OCI-LY7 (cell line): ENCODE measurements around the gene PRKAB1. TPM values are rescaled to one million over a fixed set of nuclear protein-coding genes. Genes with fewer than 3 reads are reported as not detected.

ENCODE experiments used
- BruUV-seq: library from RNA; stranded (reverse); fragments of 400-500 nt; replicated peaks from 2 replicates; lab custom pipeline; 2021; lab: Mats Ljungman, UMichigan
- CTCF ChIA-PET: fragments of 300-600 bp; sonication (Branson Sonifier 250); formaldehyde crosslinking; loops from one replicate; lab custom pipeline; 2022; ENCODE audit warnings: antibody characterized with exemption; ENCODE audit not compliant: unreplicated experiment; lab: Charles Lee
- POLR2A ChIA-PET: fragments of 300-600 bp; sonication (Branson Sonifier 250); formaldehyde crosslinking; loops from one replicate; lab custom pipeline; 2022; ENCODE audit warnings: antibody characterized with exemption; lab: Charles Lee
- DNase-seq: peaks from one replicate; pipeline ENCODE4 v3.0.0-alpha.2; 2015; ENCODE audit warnings: low spot score
- H2AFZ ChIP-seq: fragments of 200-600 bp; sonication (generic), shearing (Covaris generic); 2 replicates; pipeline ENCODE4 v1.6.1; 2014; ENCODE audit warnings: mild to moderate bottlenecking, antibody characterized with exemption, low read length, moderate library complexity
- H3K27ac ChIP-seq: fragments of 200-600 bp; sonication (generic); 2 replicates; pipeline ENCODE4 v1.5.1; 2014; ENCODE audit warnings: mixed run types, low read depth, mild to moderate bottlenecking, moderate library complexity, low read length, inconsistent platforms; ENCODE audit not compliant: poor library complexity, severe bottlenecking
- H3K36me3 ChIP-seq: fragments of 200-600 bp; sonication (generic); 2 replicates; pipeline ENCODE4 v1.6.1; 2014; ENCODE audit warnings: mild to moderate bottlenecking, antibody characterized with exemption, low read length, moderate library complexity, mixed read lengths; ENCODE audit not compliant: insufficient read depth
- H3K4me1 ChIP-seq: fragments of 200-600 bp; sonication (generic); 2 replicates; pipeline ENCODE4 v1.5.1; 2014; ENCODE audit warnings: mild to moderate bottlenecking, low read length; ENCODE audit not compliant: insufficient read depth, poor library complexity, severe bottlenecking
- H3K4me2 ChIP-seq: fragments of 200-600 bp; sonication (generic); 2 replicates; pipeline ENCODE4 v1.6.1; 2014; ENCODE audit warnings: mild to moderate bottlenecking, low read length
- H3K4me3 ChIP-seq: fragments of 200-600 bp; sonication (generic); 2 replicates; pipeline ENCODE4 v1.5.1; 2014; ENCODE audit warnings: mild to moderate bottlenecking, low read depth, low read length; ENCODE audit not compliant: poor library complexity, severe bottlenecking
- H3K79me2 ChIP-seq: fragments of 200-600 bp; sonication (generic); 2 replicates; pipeline ENCODE4 v1.6.1; 2016; ENCODE audit warnings: low read depth, mild to moderate bottlenecking, low read length, moderate library complexity, mixed read lengths; ENCODE audit not compliant: insufficient read depth
- H3K9me2 ChIP-seq: fragments of 200-600 bp; sonication (generic); 2 replicates; pipeline ENCODE4 v1.6.1; 2016; ENCODE audit warnings: mild to moderate bottlenecking, low read length, mixed read lengths; ENCODE audit not compliant: insufficient read depth
- H3K9me3 ChIP-seq: fragments of 200-600 bp; sonication (generic); 2 replicates; pipeline ENCODE4 v1.6.1; 2014; ENCODE audit warnings: mild to moderate bottlenecking, mixed run types, low read length, mixed read lengths
- H4K20me1 ChIP-seq: fragments of 200-600 bp; sonication (generic); 2 replicates; pipeline ENCODE4 v1.6.1; 2014; ENCODE audit warnings: mild to moderate bottlenecking, antibody characterized with exemption, low read length, moderate library complexity, mixed read lengths; ENCODE audit not compliant: insufficient read depth
- EZH2phosphoT487 ChIP-seq: fragments of 200-600 bp; sonication (generic); IDR thresholded peaks from 2 replicates; pipeline ENCODE4 v1.6.1; 2018; ENCODE audit warnings: low read depth, borderline replicate concordance, mild to moderate bottlenecking, mixed run types, antibody characterized with exemption, low read length, moderate library complexity, mixed read lengths
- intact Hi-C: fragments of 100-400 bp; cut with micrococcal nuclease; formaldehyde crosslinking; loops from one replicate; pipeline ENCODE4 v1.10.0; 2022; ENCODE audit not compliant: unreplicated experiment
- total RNA-seq, 2 experiments: library from RNA; depleted of rRNA in 1 of 2; stranded (reverse); fragments of >200 nt in 1 of 2; shearing (Covaris generic) in 1 of 2; gene quantifications; 2 replicates each; pipeline ENCODE4 v1.2.3, GENCODE V29; 2014 to 2022
- TF ChIP-seq, protein P1 (sequence below): fragments of 200-600 bp; sonication (generic); conservative IDR thresholded peaks from 2 replicates; pipeline ENCODE4 v1.5.1; 2014; ENCODE audit warnings: mild to moderate bottlenecking, antibody characterized with exemption, low read length, moderate library complexity, mixed read lengths

PRKAB1 gene
- total RNA-seq, 2 experiments from 2014 or later: 32.4 to 45.1 TPM

DNA sequence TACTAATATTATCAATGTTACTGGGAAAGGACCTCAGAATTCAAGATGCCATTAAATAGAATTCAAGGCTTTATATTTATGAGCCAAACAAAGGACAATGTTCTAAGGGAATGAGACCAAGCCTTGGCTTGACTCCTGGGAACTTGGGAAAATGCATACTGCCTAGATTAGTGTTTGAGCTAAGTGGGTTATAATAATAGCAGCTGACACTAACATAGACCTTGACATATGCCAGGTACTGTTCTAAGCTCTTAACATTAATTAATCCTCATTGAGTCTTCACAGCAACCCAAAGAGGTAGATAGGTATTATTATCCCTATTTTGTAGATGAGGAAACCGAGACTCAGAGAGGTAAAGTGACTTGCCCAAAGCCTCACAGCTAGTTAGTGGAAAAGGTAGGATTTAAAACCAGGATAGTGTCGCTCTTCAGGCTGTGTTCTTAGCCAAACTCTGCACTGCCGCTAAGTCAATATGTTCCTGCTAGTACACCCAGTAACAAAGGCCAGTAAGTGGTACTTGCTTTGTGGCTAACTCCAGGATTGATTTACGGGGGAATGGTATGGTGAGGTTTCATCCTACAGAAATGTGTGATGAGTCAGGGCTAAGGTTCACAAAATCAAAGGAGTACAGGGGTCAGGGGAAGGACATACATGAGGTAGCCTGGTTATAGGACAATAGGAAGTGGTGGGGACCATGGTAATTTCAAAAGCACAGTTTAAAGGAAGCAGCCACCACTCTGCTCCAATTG is 35.8 kb upstream of the PRKAB1 start:
- CTCF ChIA-PET: interaction anchor here (0.6 kb wide), 1 partner anchor 971 kb away, joined by 3 read pairs; no protein-coding TSS in a partner anchor
- no peaks in the 10 kb centered on the region for H3K9me3 ChIP-seq
- no peaks in the 10 kb centered on the region for H3K9me2 ChIP-seq
- H3K4me1 ChIP-seq: no peaks in the 10 kb centered on the region
- H3K4me3 ChIP-seq: no peak overlapping the region
- no peaks in the 10 kb centered on the region for H3K36me3 ChIP-seq
- no peaks in the 10 kb centered on the region for H3K79me2 ChIP-seq
- H3K4me2 ChIP-seq: no peak overlapping the region
- no peak overlapping the region for H2AFZ ChIP-seq
- no peak for DNase-seq
- H3K27ac ChIP-seq: no peak overlapping the region
- H4K20me1 ChIP-seq: no peaks in the 10 kb centered on the region
- TF ChIP-seq, protein P1, sequence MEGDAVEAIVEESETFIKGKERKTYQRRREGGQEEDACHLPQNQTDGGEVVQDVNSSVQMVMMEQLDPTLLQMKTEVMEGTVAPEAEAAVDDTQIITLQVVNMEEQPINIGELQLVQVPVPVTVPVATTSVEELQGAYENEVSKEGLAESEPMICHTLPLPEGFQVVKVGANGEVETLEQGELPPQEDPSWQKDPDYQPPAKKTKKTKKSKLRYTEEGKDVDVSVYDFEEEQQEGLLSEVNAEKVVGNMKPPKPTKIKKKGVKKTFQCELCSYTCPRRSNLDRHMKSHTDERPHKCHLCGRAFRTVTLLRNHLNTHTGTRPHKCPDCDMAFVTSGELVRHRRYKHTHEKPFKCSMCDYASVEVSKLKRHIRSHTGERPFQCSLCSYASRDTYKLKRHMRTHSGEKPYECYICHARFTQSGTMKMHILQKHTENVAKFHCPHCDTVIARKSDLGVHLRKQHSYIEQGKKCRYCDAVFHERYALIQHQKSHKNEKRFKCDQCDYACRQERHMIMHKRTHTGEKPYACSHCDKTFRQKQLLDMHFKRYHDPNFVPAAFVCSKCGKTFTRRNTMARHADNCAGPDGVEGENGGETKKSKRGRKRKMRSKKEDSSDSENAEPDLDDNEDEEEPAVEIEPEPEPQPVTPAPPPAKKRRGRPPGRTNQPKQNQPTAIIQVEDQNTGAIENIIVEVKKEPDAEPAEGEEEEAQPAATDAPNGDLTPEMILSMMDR: no peak
- no peak for TF ChIP-seq EZH2phosphoT487
- intact Hi-C loops: no loop called here
- POLR2A ChIA-PET: no interaction called here
- no TSS peak for BruUV-seq

DNA sequence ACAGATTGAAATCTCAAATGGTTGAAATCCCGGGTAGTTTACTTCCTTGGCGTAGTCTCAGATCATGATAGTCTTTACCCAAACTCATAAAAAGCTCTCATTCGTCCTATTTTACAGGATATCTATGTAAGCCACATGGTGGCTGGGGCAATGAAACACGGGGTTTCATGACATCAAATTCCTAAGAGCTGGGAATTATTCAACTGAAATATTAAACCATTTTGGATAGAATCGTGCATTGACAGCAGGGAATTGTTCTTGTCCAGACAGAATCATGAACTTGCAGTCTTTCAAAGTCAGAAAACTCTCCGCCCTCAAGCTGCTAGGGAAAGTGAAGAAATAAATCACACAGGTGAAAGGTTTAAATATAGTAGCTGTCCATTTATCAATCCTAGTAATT is 33.2 kb upstream of the PRKAB1 start:
- H4K20me1 ChIP-seq: no peaks in the 10 kb centered on the region
- no peaks in the 10 kb centered on the region for H3K9me2 ChIP-seq
- TF ChIP-seq EZH2phosphoT487: no peak
- H3K9me3 ChIP-seq: no peaks in the 10 kb centered on the region
- no TSS peak for BruUV-seq
- H3K79me2 ChIP-seq: no peaks in the 10 kb centered on the region
- ChIA-PET CTCF (no interaction called here), POLR2A (no interaction called here)
- H3K4me1 ChIP-seq: no peaks in the 10 kb centered on the region
- H3K4me3 ChIP-seq: no peak overlapping the region
- intact Hi-C loops: no loop called here
- no peaks in the 10 kb centered on the region for H3K36me3 ChIP-seq
- DNase-seq: no peak
- no peak overlapping the region for H3K27ac ChIP-seq
- H3K4me2 ChIP-seq: no peak overlapping the region
- no peak overlapping the region for H2AFZ ChIP-seq

DNA sequence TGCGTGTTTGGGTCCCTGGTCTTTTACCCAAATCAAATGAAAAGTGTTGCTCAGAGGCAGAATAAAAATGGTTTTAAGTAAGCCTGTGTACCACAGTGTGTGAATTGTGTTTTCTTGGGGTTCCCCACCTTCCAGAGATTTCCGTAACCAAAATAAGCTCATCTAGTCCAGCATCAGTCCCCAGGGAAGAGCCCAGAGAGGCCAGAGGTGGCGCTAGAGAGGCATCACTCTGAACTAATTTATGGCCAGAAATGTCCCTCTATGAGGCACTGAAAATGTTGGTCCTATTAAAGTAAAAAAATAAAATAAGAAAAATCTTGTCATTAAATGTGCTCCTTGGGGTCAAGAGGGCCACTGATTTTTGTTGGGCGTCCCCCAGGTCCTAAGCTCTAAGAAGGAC is 24.9 kb upstream of the PRKAB1 start:
- H3K36me3 ChIP-seq: no peaks in the 10 kb centered on the region
- intact Hi-C loops: no loop called here
- BruUV-seq: no TSS peak
- H3K79me2 ChIP-seq: no peaks in the 10 kb centered on the region
- no peaks in the 10 kb centered on the region for H4K20me1 ChIP-seq
- ChIA-PET POLR2A (no interaction called here), CTCF (no interaction called here)
- no peak for TF ChIP-seq EZH2phosphoT487
- TF ChIP-seq, protein P1: peak; percentile 70
- H3K9me2 ChIP-seq: no peaks in the 10 kb centered on the region
- H3K4me2 ChIP-seq: no peak overlapping the region
- no peak overlapping the region for H3K4me3 ChIP-seq
- no peaks in the 10 kb centered on the region for H3K4me1 ChIP-seq
- H3K27ac ChIP-seq: no peak overlapping the region
- no peaks in the 10 kb centered on the region for H3K9me3 ChIP-seq
- no peak for DNase-seq
- H2AFZ ChIP-seq: no peak overlapping the region
